ENCODE data around the gene DYNLT2B. TPM values are rescaled to one million over a fixed set of nuclear protein-coding genes. Genes with fewer than 3 reads are reported as not detected.
"Not testable (repeated sequence)": the region's sequence is repeated elsewhere in the genome, so short reads cannot be mapped to it uniquely, and the experiment has no call there.

Gene DYNLT2B
- total RNA-seq, 1 experiment from 2014 or later = 41.4 TPM

GRCh38 chr3:196302551-196302950, 15.5 kb downstream of the DYNLT2B start:
- H3K4me1 ChIP-seq (ENCODE audit: control insufficient read depth, insufficient read depth, low read length); DNase-seq (ENCODE audit: low read depth, low spot score); ATAC-seq; H3K4me3 ChIP-seq (ENCODE audit: low read depth in 2 of 2, low read length in 2 of 2); in situ Hi-C loops (cut with HindIII; ENCODE audit: low pct_unique_long_range_greater_than_20kb, low sequenced_read_pairs); POLR2A ChIA-PET; H3K9me3 ChIP-seq (ENCODE audit: control insufficient read depth, insufficient read depth, low read depth, low read length); H3K27me3 ChIP-seq (ENCODE audit: control insufficient read depth, insufficient read depth, low read length); CTCF ChIA-PET; H3K36me3 ChIP-seq (ENCODE audit: control insufficient read depth, insufficient read depth, low read length); intact Hi-C loops (cut with micrococcal nuclease; ENCODE audit: unreplicated experiment); BruUV-seq (replicated peaks); H3K27ac ChIP-seq (ENCODE audit: low read length): not testable (repeated sequence)

GRCh38 chr3:196298521-196298920, 19.5 kb downstream of the DYNLT2B start:
- TF ChIP-seq SIN3A (IDR thresholded peaks at IDR 0.05; ENCODE audit: borderline replicate concordance, insufficient read depth, low read depth, low read length) = no peak
- no peak for TF ChIP-seq TCF7L2 (IDR thresholded peaks at IDR 0.05; ENCODE audit: low read depth, low read length)
- TF ChIP-seq POLR2AphosphoS5 (IDR thresholded peaks at IDR 0.05; ENCODE audit: low read depth, low read length) = no peak
- TF ChIP-seq CTCF (IDR thresholded peaks at IDR 0.05) = no peak
- no peak for TF ChIP-seq REST (IDR thresholded peaks at IDR 0.05; ENCODE audit: insufficient read depth in 1 of 2, low read depth in 2 of 2, low read length in 1 of 2)
- Histone ChIP-seq H3K4me3 (ENCODE audit: low read depth in 2 of 2, low read length in 2 of 2) (no peak overlapping the region), H3K36me3 (ENCODE audit: control insufficient read depth, insufficient read depth, low read length) (no peaks in the 10 kb centered on the region), H3K4me1 (ENCODE audit: control insufficient read depth, insufficient read depth, low read length) (no peaks in the 10 kb centered on the region), H3K9me3 (ENCODE audit: control insufficient read depth, insufficient read depth, low read depth, low read length) (no peaks in the 10 kb centered on the region), H3K27me3 (ENCODE audit: control insufficient read depth, insufficient read depth, low read length) (no peaks in the 10 kb centered on the region), H3K27ac (ENCODE audit: low read length) (no peak overlapping the region)
- in situ Hi-C loops (cut with HindIII; ENCODE audit: low pct_unique_long_range_greater_than_20kb, low sequenced_read_pairs) = no loop called here
- ChIA-PET CTCF (no interaction called here), POLR2A (no interaction called here)
- BruUV-seq (replicated peaks) = no TSS peak
- DNase-seq (ENCODE audit: low read depth, low spot score) (no peak), ATAC-seq (no peak)
- intact Hi-C loops (cut with micrococcal nuclease; ENCODE audit: unreplicated experiment) = no loop called here

- Histone ChIP-seq H3K36me3 (ENCODE audit: control insufficient read depth, insufficient read depth, low read length) (no peaks in the 10 kb centered on the region; the same call in 1 of the 2 replicates), H3K27ac (ENCODE audit: low read length) (no peak overlapping the region), H3K4me3 (ENCODE audit: low read depth in 2 of 2, low read length in 2 of 2) (no peak overlapping the region), H3K4me1 (ENCODE audit: control insufficient read depth, insufficient read depth, low read length) (no peaks in the 10 kb centered on the region), H3K9me3 (ENCODE audit: control insufficient read depth, insufficient read depth, low read depth, low read length) (no peaks in the 10 kb centered on the region), H3K27me3 (ENCODE audit: control insufficient read depth, insufficient read depth, low read length) (no peaks in the 10 kb centered on the region)
- POLR2A ChIA-PET = no interaction called here
- BruUV-seq (replicated peaks) = no TSS peak
- TF ChIP-seq CTCF (IDR thresholded peaks at IDR 0.05) (no peak), SIN3A (IDR thresholded peaks at IDR 0.05; ENCODE audit: borderline replicate concordance, insufficient read depth, low read depth, low read length) (no peak), REST (IDR thresholded peaks at IDR 0.05; ENCODE audit: insufficient read depth in 1 of 2, low read depth in 2 of 2, low read length in 1 of 2) (no peak), TCF7L2 (IDR thresholded peaks at IDR 0.05; ENCODE audit: low read depth, low read length) (no peak), POLR2AphosphoS5 (IDR thresholded peaks at IDR 0.05; ENCODE audit: low read depth, low read length) (no peak)
- in situ Hi-C loops (cut with HindIII; ENCODE audit: low pct_unique_long_range_greater_than_20kb, low sequenced_read_pairs) = no loop called here
- intact Hi-C loops (cut with micrococcal nuclease; ENCODE audit: unreplicated experiment) = no loop called here
- DNase-seq (ENCODE audit: low read depth, low spot score) (no peak), ATAC-seq (no peak)
- CTCF ChIA-PET = no interaction called here
These were observed 25.6 kb downstream of the DYNLT2B start for GRCh38 chr3:196292286-196292923.
